KMS-11 (cell line): ENCODE measurements around the gene TIMM44.
A peak's percentile ranks its signal among the peaks of the same experiment; 100 is the strongest.

Source experiments
- H2AFZ ChIP-seq: fragments of 200-600 bp; sonication (generic); 2 replicates; pipeline ENCODE4 v1.6.1; 2016; ENCODE audit warnings: antibody characterized with exemption, mixed run types, low read depth
- H3K27ac ChIP-seq: fragments of 200-600 bp; sonication (generic); 2 replicates; pipeline ENCODE4 v1.6.1; 2016; ENCODE audit warnings: mild to moderate bottlenecking, mixed run types
- H3K27me3 ChIP-seq: fragments of 200-600 bp; sonication (generic); 2 replicates; pipeline ENCODE4 v1.6.1; 2017; ENCODE audit warnings: mild to moderate bottlenecking, low read depth, mixed run types, moderate library complexity; ENCODE audit not compliant: insufficient read depth
- H3K36me3 ChIP-seq: fragments of 200-600 bp; sonication (generic); 2 replicates; pipeline ENCODE4 v1.6.1; 2017; ENCODE audit warnings: mild to moderate bottlenecking, mixed run types; ENCODE audit not compliant: insufficient read depth
- H3K4me1 ChIP-seq: fragments of 200-600 bp; sonication (generic); 2 replicates; pipeline ENCODE4 v1.6.1; 2016; ENCODE audit warnings: mild to moderate bottlenecking, low read depth, mixed run types; ENCODE audit not compliant: poor library complexity, severe bottlenecking
- H3K4me2 ChIP-seq: fragments of 200-600 bp; sonication (generic); 2 replicates; pipeline ENCODE4 v1.7.0; 2016; ENCODE audit warnings: mild to moderate bottlenecking, mixed run types
- H3K4me3 ChIP-seq: fragments of 200-600 bp; sonication (generic); IDR thresholded peaks from 2 replicates; pipeline ENCODE4 v1.6.1; 2017; ENCODE audit warnings: low read depth, low read length, mixed read lengths; ENCODE audit not compliant: insufficient read depth
- H3K79me2 ChIP-seq: fragments of 200-600 bp; sonication (generic); 2 replicates; pipeline ENCODE4 v1.6.1; 2016; ENCODE audit warnings: low read depth, mixed run types; ENCODE audit not compliant: insufficient read depth
- H3K9ac ChIP-seq: fragments of 200-600 bp; sonication (generic); 2 replicates; pipeline ENCODE4 v1.6.1; 2016; ENCODE audit warnings: mild to moderate bottlenecking, mixed run types
- H4K20me1 ChIP-seq: fragments of 200-600 bp; sonication (generic); 2 replicates; pipeline ENCODE4 v1.6.1; 2016; ENCODE audit warnings: mild to moderate bottlenecking, mixed run types; ENCODE audit not compliant: insufficient read depth
- CTCF ChIP-seq: fragments of 200-600 bp; sonication (generic); conservative IDR thresholded peaks from 2 replicates; pipeline ENCODE4 v1.6.1; 2017; ENCODE audit warnings: low read depth, mild to moderate bottlenecking, antibody characterized with exemption, low read length, moderate library complexity, mixed read lengths

Gene TIMM44

DNA sequence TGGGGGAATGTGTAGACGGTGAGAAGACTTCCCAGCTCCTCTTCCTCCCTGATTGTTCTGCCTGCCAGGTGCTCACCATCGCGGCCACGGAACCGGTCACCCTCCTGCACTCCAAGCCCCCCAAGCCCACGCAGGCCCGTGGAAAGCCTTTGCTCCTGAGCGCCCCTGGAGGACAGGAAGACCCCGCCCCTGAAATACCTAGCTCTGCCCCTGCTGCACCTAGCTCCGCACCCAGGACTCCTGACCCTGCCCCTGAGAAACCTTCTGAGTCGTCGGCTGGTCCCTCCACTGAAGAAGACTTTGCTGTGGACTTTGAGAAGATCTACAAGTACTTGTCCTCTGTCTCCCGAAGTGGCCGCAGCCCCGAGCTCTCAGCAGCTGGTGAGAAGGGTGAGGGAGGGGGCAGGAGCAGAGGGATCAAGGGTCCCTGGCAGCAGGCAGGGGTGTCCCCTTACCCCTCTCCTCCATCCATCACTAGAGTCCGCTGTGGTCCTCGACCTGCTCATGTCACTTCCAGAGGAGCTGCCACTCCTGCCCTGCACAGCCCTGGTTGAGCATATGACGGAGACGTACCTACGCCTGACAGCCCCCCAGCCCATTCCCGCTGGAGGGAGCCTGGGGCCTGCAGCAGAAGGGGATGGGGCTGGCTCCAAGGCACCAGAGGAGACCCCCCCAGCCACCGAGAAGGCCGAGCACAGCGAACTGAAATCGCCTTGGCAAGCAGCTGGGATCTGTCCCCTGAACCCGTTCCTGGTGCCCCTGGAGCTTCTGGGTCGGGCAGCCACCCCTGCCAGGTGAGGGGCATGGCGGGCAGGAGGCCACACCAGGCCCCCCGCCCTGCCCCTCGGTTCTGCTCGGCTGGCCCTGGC, 21.3 kb downstream of the TIMM44 start:
- Histone ChIP-seq H3K27me3 (peaks cover 13% of the 10 kb centered on the region; the same call in 1 of the 2 replicates), H4K20me1 (no peaks in the 10 kb centered on the region), H3K27ac (no peak overlapping the region), H3K4me1 (peaks cover 14% of the 10 kb centered on the region), H3K36me3 (no peaks in the 10 kb centered on the region), H2AFZ (no peak overlapping the region), H3K9ac (no peak overlapping the region), H3K79me2 (no peaks in the 10 kb centered on the region), H3K4me2 (no peak overlapping the region), H3K4me3 (no peak overlapping the region)
- no peak for TF ChIP-seq CTCF

DNA sequence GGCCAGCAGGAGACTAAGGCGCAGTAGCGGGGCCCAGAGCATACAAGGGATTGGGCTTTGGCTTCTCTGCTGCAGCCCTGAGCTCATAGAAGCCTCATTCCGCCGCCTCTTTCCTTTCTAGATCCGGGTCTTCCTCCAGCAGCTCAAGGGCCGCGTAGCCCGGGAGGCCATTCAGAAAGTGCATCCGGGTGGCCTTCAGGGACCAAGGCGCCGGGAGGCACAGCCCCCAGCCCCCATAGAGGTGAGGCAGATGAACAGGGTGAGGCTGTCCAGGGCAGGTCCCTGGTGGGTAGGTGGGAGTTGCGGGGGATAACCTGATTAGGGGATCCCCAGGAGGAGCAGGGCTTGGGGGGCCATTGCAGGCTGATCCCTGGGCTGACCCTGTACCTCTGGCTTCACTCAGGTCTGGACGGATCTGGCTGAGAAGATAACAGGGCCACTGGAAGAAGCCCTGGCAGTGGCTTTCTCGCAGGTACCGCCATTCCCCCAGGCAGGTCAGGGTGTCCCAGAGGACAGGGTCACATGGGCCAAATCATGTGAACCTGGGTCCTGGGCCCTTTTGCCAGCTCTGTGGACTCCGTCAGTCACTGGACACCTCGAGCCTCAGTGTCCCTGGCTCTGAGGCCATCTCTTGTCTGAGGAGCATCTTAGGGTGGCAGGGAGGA, 22.0 kb downstream of the TIMM44 start:
- Histone ChIP-seq H3K36me3 (no peaks in the 10 kb centered on the region), H3K27ac (no peak overlapping the region), H3K4me2 (peak overlapping the region; percentile 60), H3K9ac (no peak overlapping the region), H4K20me1 (no peaks in the 10 kb centered on the region), H3K4me1 (peaks cover 14% of the 10 kb centered on the region), H3K27me3 (peaks cover 18% of the 10 kb centered on the region), H3K4me3 (no peak overlapping the region), H3K79me2 (no peaks in the 10 kb centered on the region), H2AFZ (0 out of 2 replicates have a peak overlapping the region, but pooled peaks have one; percentile 34)
- no peak for TF ChIP-seq CTCF

DNA sequence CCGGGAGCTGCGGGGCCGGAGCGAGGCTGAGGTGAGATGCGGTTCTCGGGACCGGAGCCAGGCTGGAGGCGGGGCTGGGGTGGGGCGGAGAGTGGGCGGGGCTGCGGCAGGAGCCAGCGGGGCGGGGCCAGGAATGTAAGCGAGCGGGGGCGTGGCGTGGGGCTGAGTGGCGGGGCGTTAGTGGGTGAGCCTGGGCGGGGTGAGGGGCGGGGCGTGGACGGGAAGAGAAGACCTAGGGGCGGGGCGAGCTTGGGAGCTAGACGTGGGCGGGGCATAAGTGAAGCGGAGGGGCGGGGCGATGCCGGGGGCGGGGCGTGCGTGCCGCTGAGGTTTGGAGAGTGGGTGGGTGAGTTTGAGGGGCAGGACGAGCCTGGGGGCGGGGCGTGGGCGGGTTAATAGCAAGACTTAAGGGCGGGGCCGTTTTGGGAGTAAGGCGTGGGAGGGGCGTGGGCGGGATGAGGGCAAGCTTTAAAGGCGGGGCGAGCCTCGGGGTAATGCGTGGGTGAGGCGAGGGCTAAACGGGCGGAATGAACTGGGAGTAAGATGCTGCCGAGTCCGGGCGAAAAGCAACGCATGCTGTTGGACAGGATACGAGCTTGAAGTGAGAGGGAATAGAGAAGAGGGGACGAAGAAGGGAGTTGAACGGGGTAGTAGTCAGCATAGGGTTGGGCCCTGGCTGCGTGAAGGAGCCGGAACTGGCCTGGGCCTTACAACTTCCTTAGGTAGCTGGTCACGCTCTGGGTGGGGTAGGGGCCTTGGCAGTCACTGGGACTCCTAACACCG, 22.8 kb downstream of the TIMM44 start:
- 0 out of 2 replicates have a peak overlapping the region, but pooled peaks have one; percentile 35 for H3K27ac ChIP-seq
- TF ChIP-seq CTCF, result no peak
- peaks cover 14% of the 10 kb centered on the region for H3K4me1 ChIP-seq
- no peaks in the 10 kb centered on the region for H3K79me2 ChIP-seq
- H3K9ac ChIP-seq, result no peak overlapping the region
- H4K20me1 ChIP-seq, result no peaks in the 10 kb centered on the region
- H3K4me3 ChIP-seq, result no peak overlapping the region
- no peaks in the 10 kb centered on the region for H3K36me3 ChIP-seq
- peak overlapping the region; percentile 60 for H3K4me2 ChIP-seq
- peak overlapping the region; percentile 92 for H2AFZ ChIP-seq
- peaks cover 23% of the 10 kb centered on the region for H3K27me3 ChIP-seq
